Activated CD4-positive, alpha-beta T cell treated with anti-CD3 and anti-CD28 coated beads, Interleukin-2, amount 50 U/mL, for 24 hours (primary cell): Measurements from ENCODE around the gene ELP1.
"Not testable (repeated sequence)": the region's sequence is repeated elsewhere in the genome, so short reads cannot be mapped to it uniquely, and the experiment has no call there.

Experiments used
- DNase-seq, 2 donors: peaks; one replicate each; pipeline ENCODE4 v3.0.0-alpha.2; 2020; ENCODE audit warnings: low read depth in 1 of 2, low spot score in 1 of 2

ELP1 gene, protein sequence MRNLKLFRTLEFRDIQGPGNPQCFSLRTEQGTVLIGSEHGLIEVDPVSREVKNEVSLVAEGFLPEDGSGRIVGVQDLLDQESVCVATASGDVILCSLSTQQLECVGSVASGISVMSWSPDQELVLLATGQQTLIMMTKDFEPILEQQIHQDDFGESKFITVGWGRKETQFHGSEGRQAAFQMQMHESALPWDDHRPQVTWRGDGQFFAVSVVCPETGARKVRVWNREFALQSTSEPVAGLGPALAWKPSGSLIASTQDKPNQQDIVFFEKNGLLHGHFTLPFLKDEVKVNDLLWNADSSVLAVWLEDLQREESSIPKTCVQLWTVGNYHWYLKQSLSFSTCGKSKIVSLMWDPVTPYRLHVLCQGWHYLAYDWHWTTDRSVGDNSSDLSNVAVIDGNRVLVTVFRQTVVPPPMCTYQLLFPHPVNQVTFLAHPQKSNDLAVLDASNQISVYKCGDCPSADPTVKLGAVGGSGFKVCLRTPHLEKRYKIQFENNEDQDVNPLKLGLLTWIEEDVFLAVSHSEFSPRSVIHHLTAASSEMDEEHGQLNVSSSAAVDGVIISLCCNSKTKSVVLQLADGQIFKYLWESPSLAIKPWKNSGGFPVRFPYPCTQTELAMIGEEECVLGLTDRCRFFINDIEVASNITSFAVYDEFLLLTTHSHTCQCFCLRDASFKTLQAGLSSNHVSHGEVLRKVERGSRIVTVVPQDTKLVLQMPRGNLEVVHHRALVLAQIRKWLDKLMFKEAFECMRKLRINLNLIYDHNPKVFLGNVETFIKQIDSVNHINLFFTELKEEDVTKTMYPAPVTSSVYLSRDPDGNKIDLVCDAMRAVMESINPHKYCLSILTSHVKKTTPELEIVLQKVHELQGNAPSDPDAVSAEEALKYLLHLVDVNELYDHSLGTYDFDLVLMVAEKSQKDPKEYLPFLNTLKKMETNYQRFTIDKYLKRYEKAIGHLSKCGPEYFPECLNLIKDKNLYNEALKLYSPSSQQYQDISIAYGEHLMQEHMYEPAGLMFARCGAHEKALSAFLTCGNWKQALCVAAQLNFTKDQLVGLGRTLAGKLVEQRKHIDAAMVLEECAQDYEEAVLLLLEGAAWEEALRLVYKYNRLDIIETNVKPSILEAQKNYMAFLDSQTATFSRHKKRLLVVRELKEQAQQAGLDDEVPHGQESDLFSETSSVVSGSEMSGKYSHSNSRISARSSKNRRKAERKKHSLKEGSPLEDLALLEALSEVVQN (N-terminal part only)

GRCh38 chr9:108933718-108934322, at the start of gene ELP1:
Gene ELP1, minus strand, starts transcription at chr9:108934124. Its CDS starts 2,978 bp downstream, at chr9:108931146.
- peak; percentile 88 to 89 for DNase-seq

- no peak for DNase-seq
Measured at GRCh38 chr9:108980893-108981292, 47.0 kb upstream of the ELP1 start.

DNA sequence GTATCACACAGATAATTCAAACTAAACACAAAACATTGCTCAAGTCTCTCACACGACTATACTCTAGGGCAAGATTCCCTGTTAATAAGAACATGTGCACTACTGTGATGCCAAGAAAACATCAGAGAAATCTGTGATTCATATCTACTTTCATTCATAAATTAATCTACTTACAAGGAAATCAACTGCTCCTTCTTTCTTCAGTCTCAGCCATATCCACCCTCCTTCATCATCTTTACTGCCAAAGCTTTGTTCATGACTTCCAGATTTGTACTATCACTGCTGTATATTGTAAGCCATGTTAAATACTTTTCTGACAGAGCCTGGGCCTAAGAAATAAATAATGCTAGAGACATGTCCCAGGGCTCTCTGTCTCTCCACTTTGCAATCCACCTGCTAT, 44.3 kb upstream of the ELP1 start:
- no peak for DNase-seq

GRCh38 chr9:108973895-108974294, 40.0 kb upstream of the ELP1 start:
- DNase-seq: no peak

GRCh38 chr9:108972626-108973209, 38.8 kb upstream of the ELP1 start:
- DNase-seq: no peak

DNA sequence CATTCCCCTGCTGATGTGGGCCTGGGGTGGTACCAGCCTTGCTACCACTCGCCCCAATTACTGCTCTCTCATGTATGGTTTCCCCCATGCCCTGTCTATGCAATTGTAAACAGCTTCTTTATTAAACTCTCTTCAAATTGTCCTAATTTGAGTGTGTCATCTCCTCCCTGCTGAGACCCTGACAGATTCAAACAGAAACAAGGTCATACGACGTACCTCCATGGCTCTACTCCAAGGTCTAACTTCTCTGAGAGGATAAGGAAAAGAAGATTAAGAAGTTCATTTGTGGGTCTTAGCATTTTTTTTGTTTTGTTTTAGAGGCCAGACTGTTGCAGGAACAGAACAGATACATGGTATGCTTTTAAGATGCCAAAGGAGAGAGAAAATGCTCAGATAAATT, 38.3 kb upstream of the ELP1 start:
- DNase-seq: no peak

DNA sequence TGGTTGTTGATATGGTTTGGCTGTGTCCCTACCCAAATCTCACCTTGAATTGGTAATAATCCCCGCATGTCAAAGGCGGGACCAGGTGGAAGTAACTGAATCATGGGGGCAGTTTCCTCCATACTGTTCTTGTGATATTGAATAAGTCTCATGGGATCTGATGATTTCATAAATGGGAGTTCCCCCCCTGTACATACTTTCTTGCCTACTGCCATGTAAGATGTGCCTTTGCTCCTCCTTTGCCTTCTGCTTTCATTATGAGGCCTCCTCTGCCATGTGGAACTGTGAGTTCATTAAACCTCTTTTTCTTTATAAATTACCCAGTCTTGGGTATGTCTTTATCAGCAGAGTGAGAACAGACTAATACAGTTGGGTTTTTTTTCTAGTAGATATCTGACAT, 37.5 kb upstream of the ELP1 start:
- DNase-seq: not testable (repeated sequence)

DNA sequence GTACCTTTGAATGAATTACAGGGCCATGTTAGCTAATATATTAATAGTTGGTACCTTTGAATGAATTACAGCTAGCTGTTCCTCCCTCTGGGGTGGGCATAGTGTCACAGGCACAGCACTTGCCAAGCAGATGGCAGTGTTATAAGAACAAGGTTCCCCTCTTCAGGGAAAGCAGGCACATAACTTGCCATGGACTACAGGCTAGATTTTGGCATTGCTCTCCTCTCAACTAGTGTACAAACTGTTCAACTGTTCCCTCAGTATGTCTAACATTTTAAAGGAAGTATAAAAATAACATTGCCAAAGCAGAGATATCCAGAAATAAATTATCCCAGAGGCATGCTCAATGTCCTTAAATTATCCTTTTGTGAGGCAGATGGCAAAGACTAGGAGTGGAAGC, 34.0 kb upstream of the ELP1 start:
- no peak for DNase-seq

GRCh38 chr9:108963459-108964143, 29.7 kb upstream of the ELP1 start:
- DNase-seq: no peak

GRCh38 chr9:108961151-108961550, 27.2 kb upstream of the ELP1 start:
- no peak for DNase-seq

DNA sequence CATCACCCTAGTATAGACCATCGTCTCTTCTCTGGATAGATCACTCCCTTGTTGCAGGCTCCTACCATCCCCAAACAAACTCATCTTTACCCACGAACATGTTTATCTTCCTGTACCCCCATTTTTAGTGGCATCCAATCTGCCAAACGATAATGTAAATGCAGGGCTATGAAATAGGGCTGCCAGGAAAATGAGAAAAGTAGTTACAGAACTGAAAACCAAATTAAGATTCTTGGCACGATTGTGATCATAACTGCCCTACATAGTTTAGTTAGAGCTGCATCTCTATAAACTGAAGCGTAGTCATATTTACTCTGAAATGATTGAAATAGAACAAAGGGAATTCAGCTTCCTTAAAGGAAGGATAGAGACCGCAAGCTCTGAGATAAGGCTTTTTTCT, 26.4 kb upstream of the ELP1 start:
- no peak for DNase-seq

DNA sequence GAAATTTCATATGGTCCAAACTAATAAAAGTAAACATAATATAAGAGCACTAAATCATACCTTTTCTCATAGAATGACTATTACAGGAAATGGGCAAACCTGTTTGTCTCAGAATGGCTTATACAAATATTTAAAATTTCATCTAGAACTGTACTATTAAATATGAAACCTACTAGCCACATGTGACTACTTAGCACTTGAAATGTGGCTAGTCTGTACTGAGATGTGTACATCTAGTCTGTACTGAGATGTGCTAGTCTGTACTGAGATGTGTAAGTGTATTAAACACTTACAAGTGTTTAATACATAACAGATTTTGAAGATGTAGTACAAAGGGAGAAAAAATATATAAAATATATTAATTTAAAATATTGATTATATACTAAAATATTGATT, 22.7 kb upstream of the ELP1 start:
- DNase-seq: no peak

GRCh38 chr9:108956022-108956630, 22.2 kb upstream of the ELP1 start:
- DNase-seq: no peak

- DNase-seq: no peak
Measured at GRCh38 chr9:108953983-108954574, 20.2 kb upstream of the ELP1 start.

GRCh38 chr9:108951578-108951977, 17.7 kb upstream of the ELP1 start:
- no peak for DNase-seq

GRCh38 chr9:108950168-108950567, 16.2 kb upstream of the ELP1 start:
- DNase-seq: no peak

- no peak for DNase-seq
Measured at GRCh38 chr9:108939975-108940374, 6.1 kb upstream of the ELP1 start.

DNA sequence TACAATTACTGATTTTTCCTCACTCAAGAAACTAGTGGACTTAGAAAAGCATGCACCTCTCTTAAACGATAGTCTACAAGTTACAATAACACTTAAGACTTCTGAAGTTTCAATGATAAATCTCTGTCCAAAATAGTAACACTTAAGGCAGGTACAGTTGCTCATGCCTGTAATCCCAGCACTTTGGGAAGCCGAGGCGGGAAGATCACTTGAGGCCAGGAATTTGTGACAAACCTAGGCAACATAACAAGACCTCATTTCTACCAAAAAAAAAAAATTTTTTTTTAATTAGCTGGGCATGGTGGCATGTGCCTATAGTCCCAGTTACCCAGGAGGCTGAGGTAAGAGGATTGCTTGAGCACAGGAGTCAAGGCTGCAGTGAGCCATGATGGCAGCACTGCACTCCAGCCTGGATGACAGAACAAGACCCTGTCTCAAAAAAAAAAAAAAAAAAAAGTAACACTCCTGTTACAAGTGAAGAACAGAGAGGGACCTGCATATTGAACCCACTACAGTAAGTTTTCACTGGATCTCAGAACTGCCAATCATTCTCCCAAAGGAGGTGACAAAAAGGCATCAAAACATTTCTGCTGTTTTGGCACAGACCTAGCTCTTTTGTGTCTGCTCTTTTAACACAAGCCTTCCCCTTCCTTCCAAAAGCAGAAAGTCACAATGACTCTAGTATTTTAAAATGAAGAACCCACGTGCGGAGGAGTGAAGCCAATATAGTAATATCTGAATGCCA, 3.8 kb upstream of the ELP1 start:
- DNase-seq: no peak
